Caco-2 (cell line): ENCODE results near the gene LMF1. TPM values are rescaled to one million over a fixed set of nuclear protein-coding genes. Genes with fewer than 3 reads are reported as not detected.

ENCODE experiments used
- BruUV-seq: library from RNA; stranded (reverse); fragments of 400-500 nt; replicated peaks from 2 replicates; lab custom pipeline; 2021; lab: Mats Ljungman, UMichigan
- CTCF ChIA-PET: fragments of 300-600 bp; sonication (Branson Sonifier 250); formaldehyde crosslinking; loops from one replicate; lab custom pipeline; 2022; ENCODE audit warnings: antibody characterized with exemption; lab: Charles Lee
- POLR2A ChIA-PET: fragments of 300-600 bp; sonication (Branson Sonifier 250); formaldehyde crosslinking; loops from one replicate; lab custom pipeline; 2022; ENCODE audit warnings: antibody characterized with exemption; lab: Charles Lee
- DNase-seq, 2 experiments: peaks; one replicate each; pipeline versions ENCODE4 v3.0.0 to v3.0.0-alpha.2; 2020 to 2022
- H3K27me3 ChIP-seq: replicated peaks from 2 replicates; pipeline ENCODE4 v1.6.0; 2011; ENCODE audit warnings: low read length; ENCODE audit not compliant: control insufficient read depth, insufficient read depth
- H3K36me3 ChIP-seq: 2 replicates; pipeline ENCODE4 v1.5.1; 2011; ENCODE audit warnings: low read length; ENCODE audit not compliant: control insufficient read depth, insufficient read depth
- H3K4me1 ChIP-seq: fragments of 250-450 bp; sonication (Bioruptor Pico); 2 replicates; pipeline ENCODE4 v1.5.1; 2020; ENCODE audit warnings: mild to moderate bottlenecking
- H3K4me3 ChIP-seq: 2 replicates; pipeline ENCODE4 v1.5.1; 2011; ENCODE audit warnings: low read depth, mild to moderate bottlenecking, control low read depth, low read length
- H3K9me3 ChIP-seq: fragments of 250-450 bp; sonication (Bioruptor Pico); 2 replicates; pipeline ENCODE4 v1.5.1; 2020; ENCODE audit warnings: mild to moderate bottlenecking, moderate library complexity
- H3K27ac Mint-ChIP-seq: one replicate; pipeline ENCODE4 v1.8.0; 2022; ENCODE audit warnings: mixed read lengths; ENCODE audit not compliant: unreplicated experiment
- H3K27me3 Mint-ChIP-seq: one replicate; pipeline ENCODE4 v1.8.0; 2022; ENCODE audit warnings: mixed read lengths; ENCODE audit not compliant: insufficient read depth, unreplicated experiment
- H3K36me3 Mint-ChIP-seq: one replicate; pipeline ENCODE4 v1.8.0; 2022; ENCODE audit warnings: mild to moderate bottlenecking, mixed read lengths; ENCODE audit not compliant: insufficient read depth, unreplicated experiment
- H3K4me1 Mint-ChIP-seq: one replicate; pipeline ENCODE4 v1.8.0; 2022; ENCODE audit warnings: low read depth, mixed read lengths; ENCODE audit not compliant: unreplicated experiment
- H3K4me3 Mint-ChIP-seq: one replicate; pipeline ENCODE4 v1.8.0; 2022; ENCODE audit warnings: mild to moderate bottlenecking, moderate library complexity, mixed read lengths; ENCODE audit not compliant: unreplicated experiment
- H3K9me3 Mint-ChIP-seq: one replicate; pipeline ENCODE4 v1.8.0; 2022; ENCODE audit warnings: mixed read lengths; ENCODE audit not compliant: unreplicated experiment
- intact Hi-C: fragments of 100-400 bp; cut with micrococcal nuclease; formaldehyde crosslinking; loops from one replicate; pipeline ENCODE4 v1.10.0; 2022; ENCODE audit not compliant: unreplicated experiment
- total RNA-seq: library from RNA; stranded (reverse); gene quantifications from 2 replicates; pipeline ENCODE4 v1.2.3, GENCODE V29; 2022
- TF ChIP-seq, protein P1 (sequence below), 2 experiments: fragments of 200-600 bp in 1 of 2; IDR thresholded peaks; 1 replicate in 1 of 2; 2 replicates in 1 of 2; pipeline versions ENCODE4 v1.5.1 to v1.8.0; 2011 to 2022; ENCODE audit warnings: antibody characterized with exemption in 1 of 2, control low read depth in 1 of 2, inconsistent platforms in 1 of 2, low read depth in 1 of 2, low read length in 1 of 2, mild to moderate bottlenecking in 1 of 2, moderate library complexity in 1 of 2; ENCODE audit not compliant: insufficient read depth in 1 of 2, severe bottlenecking in 1 of 2, unreplicated experiment in 1 of 2

Gene LMF1
- total RNA-seq, 1 experiment from 2014 or later: 12.3 TPM

DNA sequence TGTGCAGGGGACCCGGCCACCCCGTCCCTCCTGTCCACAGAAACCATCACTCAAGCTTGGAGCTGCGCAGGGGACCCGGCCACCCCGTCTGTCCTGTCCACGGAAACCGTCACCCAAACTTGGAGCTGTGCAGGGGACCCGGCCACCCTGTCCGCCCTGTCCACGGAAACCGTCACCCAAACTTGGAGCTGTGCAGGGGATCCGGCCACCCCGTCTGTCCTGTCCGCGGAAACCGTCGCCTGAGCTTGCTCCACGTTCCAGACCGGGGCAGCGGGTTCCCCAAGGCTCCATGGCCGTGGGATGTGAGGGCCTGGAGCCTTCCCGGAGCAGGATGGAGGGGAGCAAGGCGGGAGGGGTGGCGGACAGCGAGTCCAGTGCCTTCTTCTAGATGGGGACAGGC is 36.0 kb upstream of the LMF1 start:
- no peak for DNase-seq
- BruUV-seq: no TSS peak
- peaks cover 2% of the 10 kb centered on the region for H3K27me3 ChIP-seq
- CTCF ChIA-PET: no interaction called here
- intact Hi-C loops: no loop called here
- no peaks in the 10 kb centered on the region for H3K36me3 ChIP-seq
- Mint-ChIP-seq H3K36me3 (no peaks in the 10 kb centered on the region), H3K4me3 (no peak overlapping the region), H3K27ac (no peak overlapping the region), H3K4me1 (no peaks in the 10 kb centered on the region), H3K9me3 (no peaks in the 10 kb centered on the region), H3K27me3 (peaks cover 13% of the 10 kb centered on the region)
- TF ChIP-seq, protein P1, sequence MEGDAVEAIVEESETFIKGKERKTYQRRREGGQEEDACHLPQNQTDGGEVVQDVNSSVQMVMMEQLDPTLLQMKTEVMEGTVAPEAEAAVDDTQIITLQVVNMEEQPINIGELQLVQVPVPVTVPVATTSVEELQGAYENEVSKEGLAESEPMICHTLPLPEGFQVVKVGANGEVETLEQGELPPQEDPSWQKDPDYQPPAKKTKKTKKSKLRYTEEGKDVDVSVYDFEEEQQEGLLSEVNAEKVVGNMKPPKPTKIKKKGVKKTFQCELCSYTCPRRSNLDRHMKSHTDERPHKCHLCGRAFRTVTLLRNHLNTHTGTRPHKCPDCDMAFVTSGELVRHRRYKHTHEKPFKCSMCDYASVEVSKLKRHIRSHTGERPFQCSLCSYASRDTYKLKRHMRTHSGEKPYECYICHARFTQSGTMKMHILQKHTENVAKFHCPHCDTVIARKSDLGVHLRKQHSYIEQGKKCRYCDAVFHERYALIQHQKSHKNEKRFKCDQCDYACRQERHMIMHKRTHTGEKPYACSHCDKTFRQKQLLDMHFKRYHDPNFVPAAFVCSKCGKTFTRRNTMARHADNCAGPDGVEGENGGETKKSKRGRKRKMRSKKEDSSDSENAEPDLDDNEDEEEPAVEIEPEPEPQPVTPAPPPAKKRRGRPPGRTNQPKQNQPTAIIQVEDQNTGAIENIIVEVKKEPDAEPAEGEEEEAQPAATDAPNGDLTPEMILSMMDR (IDR thresholded peaks at IDR 0.05; ENCODE audit: insufficient read depth in 1 of 2, low read depth in 1 of 2, low read length in 1 of 2, severe bottlenecking in 1 of 2, unreplicated experiment in 1 of 2): no peak
- no peaks in the 10 kb centered on the region for H3K9me3 ChIP-seq
- H3K4me1 ChIP-seq: 0 out of 2 replicates have a peak, but pooled peaks cover 6% of the 10 kb centered on the region
- no peak overlapping the region for H3K4me3 ChIP-seq
- POLR2A ChIA-PET: no interaction called here

DNA sequence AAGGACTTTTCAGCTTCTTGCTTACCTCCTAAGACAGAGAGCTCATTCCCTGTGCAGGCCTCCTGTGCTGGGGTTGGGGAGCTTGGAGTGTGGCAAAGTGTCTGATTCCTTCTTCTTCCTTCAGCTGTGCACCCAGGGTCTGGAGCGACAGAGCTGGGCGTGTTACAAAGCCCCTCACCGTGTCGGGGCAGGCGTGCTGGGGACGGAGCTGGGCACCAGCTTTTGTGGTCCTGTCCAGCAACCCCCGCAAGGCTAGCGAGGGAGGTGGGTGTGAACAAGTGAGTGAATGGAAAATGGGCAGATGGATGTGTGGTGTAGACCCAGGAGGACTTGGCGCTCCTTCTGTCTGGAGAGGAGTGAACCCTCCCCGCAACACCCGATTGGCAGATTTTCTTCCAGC is 34.5 kb upstream of the LMF1 start:
- intact Hi-C loops: no loop called here
- Histone ChIP-seq H3K36me3 (no peaks in the 10 kb centered on the region), H3K27me3 (no peaks in the 10 kb centered on the region), H3K4me3 (no peak overlapping the region), H3K4me1 (0 out of 2 replicates have a peak, but pooled peaks cover 6% of the 10 kb centered on the region), H3K9me3 (no peaks in the 10 kb centered on the region)
- Mint-ChIP-seq H3K27ac (no peak overlapping the region), H3K9me3 (no peaks in the 10 kb centered on the region), H3K36me3 (no peaks in the 10 kb centered on the region), H3K27me3 (peaks cover 6% of the 10 kb centered on the region), H3K4me1 (no peaks in the 10 kb centered on the region), H3K4me3 (no peak overlapping the region)
- CTCF ChIA-PET: no interaction called here
- POLR2A ChIA-PET: no interaction called here
- DNase-seq: no peak
- TF ChIP-seq, protein P1 (IDR thresholded peaks at IDR 0.05; ENCODE audit: insufficient read depth in 1 of 2, low read depth in 1 of 2, low read length in 1 of 2, severe bottlenecking in 1 of 2, unreplicated experiment in 1 of 2): no peak
- BruUV-seq: no TSS peak

DNA sequence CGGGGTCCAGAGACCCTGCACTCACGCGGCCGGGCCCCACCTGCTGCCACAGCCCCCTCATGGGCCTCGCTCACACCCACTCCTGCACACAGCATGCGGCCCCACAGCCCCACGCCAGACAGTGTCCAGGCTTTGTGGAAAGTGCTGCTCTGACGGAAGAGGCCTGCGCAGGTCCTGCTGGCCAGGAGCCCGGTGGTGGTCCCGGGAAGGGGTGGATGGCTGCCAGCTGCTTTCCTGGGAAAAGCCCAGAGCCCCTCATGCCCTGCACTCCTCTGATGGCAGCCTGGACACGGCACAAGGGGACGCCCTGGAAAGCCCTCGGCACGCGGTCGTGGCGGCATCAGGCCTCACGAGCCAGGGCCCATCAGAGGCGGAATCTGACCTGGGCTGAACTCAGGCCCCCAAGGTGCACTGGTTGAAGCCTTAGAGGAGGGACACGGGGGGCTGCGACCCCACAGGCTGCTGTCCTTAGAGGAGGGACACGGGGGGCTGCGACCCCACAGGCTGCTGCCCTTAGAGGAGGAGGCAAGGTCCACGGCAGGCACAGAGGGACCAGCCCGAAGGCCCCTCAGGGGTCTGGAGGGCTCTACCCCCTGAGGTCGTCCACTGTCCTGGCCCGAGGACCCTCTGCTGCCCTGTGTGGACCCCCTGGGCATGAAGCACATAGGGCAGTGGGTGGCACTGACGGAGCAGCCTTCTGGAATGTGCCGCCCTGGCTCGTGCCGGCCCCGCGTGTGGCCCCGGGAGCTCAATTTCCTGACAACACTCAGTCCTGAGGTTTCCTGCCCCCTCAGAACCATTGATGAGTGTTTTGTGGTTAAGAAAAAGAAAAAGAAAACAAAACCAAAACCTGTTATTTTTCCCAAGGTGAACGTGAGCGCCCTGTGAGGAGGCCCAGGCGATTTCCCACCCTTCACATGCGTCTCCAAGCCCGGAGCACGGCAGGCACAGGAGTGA is 32.9 kb upstream of the LMF1 start:
- Histone ChIP-seq H3K36me3 (no peaks in the 10 kb centered on the region), H3K27me3 (no peaks in the 10 kb centered on the region), H3K4me3 (no peak overlapping the region), H3K4me1 (0 out of 2 replicates have a peak, but pooled peaks cover 6% of the 10 kb centered on the region), H3K9me3 (no peaks in the 10 kb centered on the region)
- ChIA-PET CTCF (no interaction called here), POLR2A (no interaction called here)
- no peaks in the 10 kb centered on the region for H3K36me3 Mint-ChIP-seq
- no peak overlapping the region for H3K4me3 Mint-ChIP-seq
- TF ChIP-seq, protein P1 (IDR thresholded peaks at IDR 0.05; ENCODE audit: insufficient read depth in 1 of 2, low read depth in 1 of 2, low read length in 1 of 2, severe bottlenecking in 1 of 2, unreplicated experiment in 1 of 2): no peak
- H3K27me3 Mint-ChIP-seq: peaks cover 4% of the 10 kb centered on the region
- no peaks in the 10 kb centered on the region for H3K4me1 Mint-ChIP-seq
- no peaks in the 10 kb centered on the region for H3K9me3 Mint-ChIP-seq
- DNase-seq: no peak
- intact Hi-C loops: no loop called here
- no peak overlapping the region for H3K27ac Mint-ChIP-seq
- BruUV-seq: no TSS peak
